Stimulated activated CD4-positive, alpha-beta T cell treated with anti-CD3 and anti-CD28 coated beads, Interleukin-12 subunit alpha, Interleukin-12 subunit beta, amount 100 ng/mL, for 48 hours (primary cell): ENCODE measurements around the gene WNT5A.

Experiments used
- DNase-seq, 3 donors: peaks; one replicate each; pipeline ENCODE4 v3.0.0-alpha.2; 2020; ENCODE audit warnings: low read depth in 2 of 3, low spot score in 1 of 3

WNT5A gene

GRCh38 chr3:55482496-55483195, 4.5 kb downstream of the WNT5A start:
- no peak for DNase-seq

GRCh38 chr3:55481744-55482495, 5.2 kb downstream of the WNT5A start:
- DNase-seq, result no peak

- no peak for DNase-seq
Measured at GRCh38 chr3:55480911-55481743, 6.0 kb downstream of the WNT5A start.

GRCh38 chr3:55477306-55478303, 9.5 kb downstream of the WNT5A start:
- DNase-seq, result no peak

- DNase-seq, result no peak
Measured at GRCh38 chr3:55476515-55476914, 10.6 kb downstream of the WNT5A start.

- DNase-seq, result no peak
Measured at GRCh38 chr3:55474213-55474632, 12.9 kb downstream of the WNT5A start.

GRCh38 chr3:55473788-55474187, 13.3 kb downstream of the WNT5A start:
- DNase-seq, result no peak

- DNase-seq, result no peak
Measured at GRCh38 chr3:55471522-55472280, 15.4 kb downstream of the WNT5A start.

- DNase-seq, result no peak
Measured at GRCh38 chr3:55471084-55471483, 16.0 kb downstream of the WNT5A start.

GRCh38 chr3:55469957-55470526, 17.1 kb downstream of the WNT5A start:
- DNase-seq, result no peak

- DNase-seq, result no peak
Measured at GRCh38 chr3:55468251-55468650, 18.9 kb downstream of the WNT5A start.

GRCh38 chr3:55467099-55467498, 20.0 kb downstream of the WNT5A start:
- DNase-seq, result no peak

- DNase-seq, result no peak
Measured at GRCh38 chr3:55466526-55466925, 20.6 kb downstream of the WNT5A start.

GRCh38 chr3:55461896-55462295, 25.2 kb downstream of the WNT5A start:
- DNase-seq, result no peak

GRCh38 chr3:55459838-55460237, 27.3 kb downstream of the WNT5A start:
- no peak for DNase-seq

- no peak for DNase-seq
Measured at GRCh38 chr3:55458181-55458790, 28.8 kb downstream of the WNT5A start.

- no peak for DNase-seq
Measured at GRCh38 chr3:55455915-55456314, 31.2 kb downstream of the WNT5A start.

- no peak for DNase-seq
Measured at GRCh38 chr3:55454611-55455010, 32.5 kb downstream of the WNT5A start.

- DNase-seq, result no peak
Measured at GRCh38 chr3:55453886-55454496, 33.1 kb downstream of the WNT5A start.
